ENCODE results near the gene CRY2.

The CRY2 gene

GRCh38 chr11:45930951-45931570 is 83.8 kb downstream of the CRY2 start:
- DNase-seq (ENCODE audit: low read depth in 2 of 2) = no peak

GRCh38 chr11:45931739-45932138 is 84.5 kb downstream of the CRY2 start:
- DNase-seq (ENCODE audit: low read depth in 2 of 2) = no peak

- no peak for DNase-seq (ENCODE audit: low read depth in 2 of 2)
Observed at GRCh38 chr11:45932217-45932616, 84.9 kb downstream of the CRY2 start.

Measured in stimulated activated CD8-positive, alpha-beta memory T cell treated with anti-CD3 and anti-CD28 coated beads, Interleukin-15, amount 100 ng/mL, for 48 hours (primary cell).